ENCODE results near the gene FAM83E. TPM values are rescaled to one million over a fixed set of nuclear protein-coding genes. Genes with fewer than 3 reads are reported as not detected.
"Not testable (repeated sequence)": the region's sequence is repeated elsewhere in the genome, so short reads cannot be mapped to it uniquely, and the experiment has no call there.

The FAM83E gene
- total and polyA plus RNA-seq, 2 donors (not counting 1 experiment from before 2014, with no cell fraction given), result 0.15 to 4.1 TPM

DNA sequence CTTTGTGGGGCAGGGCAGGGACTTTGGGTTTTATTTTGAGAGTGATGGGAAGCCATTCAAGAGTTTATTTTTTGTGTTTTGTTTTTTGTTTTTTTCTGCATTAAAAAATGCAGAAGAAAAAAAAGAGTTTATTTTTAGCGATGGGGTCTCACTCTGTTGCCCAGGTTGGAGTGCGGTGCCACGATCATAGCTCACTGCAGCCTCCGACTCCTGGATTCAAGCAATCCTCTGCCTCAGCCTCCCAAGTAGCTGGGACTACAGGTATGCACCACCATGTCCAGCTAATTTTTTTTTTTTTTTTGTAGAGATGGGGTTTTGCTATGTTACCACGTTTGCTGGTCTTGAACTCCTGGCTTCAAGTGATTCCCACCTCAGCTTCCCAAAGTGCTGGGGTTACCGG lies 43.6 kb upstream of the FAM83E start:
- H3K27ac ChIP-seq (ENCODE audit: low read length in 2 of 2), result no peak overlapping the region
- 94% methylated on average over 5 of the region's 6 CpGs for WGBS (ENCODE audit: insufficient coverage)
- peaks cover 8 to 19% of the 10 kb centered on the region in 2 donors for H3K4me1 ChIP-seq (ENCODE audit: control insufficient read depth in 2 of 2, insufficient read depth in 2 of 2, low read length in 2 of 2)
- H3K9me3 ChIP-seq (ENCODE audit: control extremely low read depth in 1 of 3, control insufficient read depth in 2 of 3, insufficient read depth in 1 of 3, low read length in 2 of 3), result no peaks in the 10 kb centered on the region
- no peak overlapping the region for H3K4me2 ChIP-seq (replicated peaks; ENCODE audit: low read depth, low read length, poor library complexity, severe bottlenecking)
- peaks cover 16% of the 10 kb centered on the region for H3K4me1 Mint-ChIP-seq
- no peaks in the 10 kb centered on the region for H4K20me1 ChIP-seq (ENCODE audit: control insufficient read depth, insufficient read depth, low read length, poor library complexity, severe bottlenecking)
- intact Hi-C loops (cut with micrococcal nuclease), result no loop called here
- no peak for DNase-seq
- no peaks in the 10 kb centered on the region for H3K27me3 ChIP-seq (replicated peaks in 1 of 4; ENCODE audit: control extremely low read depth in 1 of 4, control insufficient read depth in 3 of 4, insufficient read depth in 4 of 4, low read length in 3 of 4)
- H3K4me3 Mint-ChIP-seq, result no peak overlapping the region
- H3K9me3 Mint-ChIP-seq (ENCODE audit: insufficient read depth), result no peaks in the 10 kb centered on the region
- ATAC-seq (ENCODE audit: low read depth), result no peak
- H3K9ac ChIP-seq (ENCODE audit: low read length), result no peak overlapping the region
- no peaks in the 10 kb centered on the region for H3K27me3 Mint-ChIP-seq
- H3K36me3 ChIP-seq (replicated peaks in 1 of 2; ENCODE audit: control extremely low read depth in 1 of 2, control insufficient read depth in 1 of 2, extremely low read depth in 1 of 2, insufficient read depth in 2 of 2, low read length in 1 of 2), result no peaks in the 10 kb centered on the region
- no peaks in the 10 kb centered on the region for H3K79me2 ChIP-seq (ENCODE audit: control insufficient read depth, insufficient read depth, low read length)
- no peak overlapping the region for H3K4me3 ChIP-seq (ENCODE audit: control extremely low read depth in 1 of 5, extremely low read depth in 1 of 5, insufficient read depth in 1 of 5, low read depth in 2 of 5, low read length in 4 of 5)
- ChIA-PET POLR2A (no interaction called here), CTCF (no interaction called here)
- no peak overlapping the region for H2AFZ ChIP-seq (ENCODE audit: insufficient read depth, low read depth, low read length, poor library complexity, severe bottlenecking)
- H3K27ac Mint-ChIP-seq, result no peak overlapping the region
- TF ChIP-seq EZH2 (IDR thresholded peaks at IDR 0.05; ENCODE audit: borderline replicate concordance, insufficient read depth, low read depth, low read length, poor library complexity, severe bottlenecking), result no peak
- TF ChIP-seq, protein P1, sequence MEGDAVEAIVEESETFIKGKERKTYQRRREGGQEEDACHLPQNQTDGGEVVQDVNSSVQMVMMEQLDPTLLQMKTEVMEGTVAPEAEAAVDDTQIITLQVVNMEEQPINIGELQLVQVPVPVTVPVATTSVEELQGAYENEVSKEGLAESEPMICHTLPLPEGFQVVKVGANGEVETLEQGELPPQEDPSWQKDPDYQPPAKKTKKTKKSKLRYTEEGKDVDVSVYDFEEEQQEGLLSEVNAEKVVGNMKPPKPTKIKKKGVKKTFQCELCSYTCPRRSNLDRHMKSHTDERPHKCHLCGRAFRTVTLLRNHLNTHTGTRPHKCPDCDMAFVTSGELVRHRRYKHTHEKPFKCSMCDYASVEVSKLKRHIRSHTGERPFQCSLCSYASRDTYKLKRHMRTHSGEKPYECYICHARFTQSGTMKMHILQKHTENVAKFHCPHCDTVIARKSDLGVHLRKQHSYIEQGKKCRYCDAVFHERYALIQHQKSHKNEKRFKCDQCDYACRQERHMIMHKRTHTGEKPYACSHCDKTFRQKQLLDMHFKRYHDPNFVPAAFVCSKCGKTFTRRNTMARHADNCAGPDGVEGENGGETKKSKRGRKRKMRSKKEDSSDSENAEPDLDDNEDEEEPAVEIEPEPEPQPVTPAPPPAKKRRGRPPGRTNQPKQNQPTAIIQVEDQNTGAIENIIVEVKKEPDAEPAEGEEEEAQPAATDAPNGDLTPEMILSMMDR (IDR thresholded peaks at IDR 0.05), result no peak

DNA sequence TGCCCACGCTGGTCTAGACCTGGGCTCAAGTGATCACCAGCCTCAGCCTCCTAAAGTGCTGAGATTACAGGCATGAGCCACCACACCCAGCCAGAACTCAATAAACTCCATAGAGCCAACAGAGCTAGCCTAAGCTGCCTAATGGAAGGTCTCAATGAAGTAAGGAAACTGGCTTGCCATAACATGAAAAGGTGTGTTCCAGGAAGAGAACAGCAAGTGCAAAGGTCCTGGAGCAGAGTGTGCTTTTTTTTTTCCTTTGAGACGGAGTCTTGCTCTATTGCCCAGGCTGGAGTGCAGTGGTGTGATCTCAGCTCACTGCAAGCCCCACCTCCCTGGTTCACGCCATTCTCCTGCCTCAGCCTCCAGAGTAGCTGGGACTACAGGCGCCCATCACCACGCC lies 43.0 kb upstream of the FAM83E start:
- H3K4me3 Mint-ChIP-seq; ATAC-seq (ENCODE audit: low read depth); H2AFZ ChIP-seq (ENCODE audit: insufficient read depth, low read depth, low read length, poor library complexity, severe bottlenecking); intact Hi-C loops (cut with micrococcal nuclease); H3K27ac ChIP-seq (ENCODE audit: low read length in 2 of 2); H3K9ac ChIP-seq (ENCODE audit: low read length); H3K4me2 ChIP-seq (replicated peaks; ENCODE audit: low read depth, low read length, poor library complexity, severe bottlenecking); H3K79me2 ChIP-seq (ENCODE audit: control insufficient read depth, insufficient read depth, low read length); H3K27me3 ChIP-seq (replicated peaks in 1 of 4; ENCODE audit: control extremely low read depth in 1 of 4, control insufficient read depth in 3 of 4, insufficient read depth in 4 of 4, low read length in 3 of 4); H3K4me3 ChIP-seq (ENCODE audit: control extremely low read depth in 1 of 5, extremely low read depth in 1 of 5, insufficient read depth in 1 of 5, low read depth in 2 of 5, low read length in 4 of 5); H3K9me3 Mint-ChIP-seq (ENCODE audit: insufficient read depth); H3K27ac Mint-ChIP-seq; H3K27me3 Mint-ChIP-seq; H3K36me3 ChIP-seq (replicated peaks in 1 of 2; ENCODE audit: control extremely low read depth in 1 of 2, control insufficient read depth in 1 of 2, extremely low read depth in 1 of 2, insufficient read depth in 2 of 2, low read length in 1 of 2); H4K20me1 ChIP-seq (ENCODE audit: control insufficient read depth, insufficient read depth, low read length, poor library complexity, severe bottlenecking); POLR2A ChIA-PET; H3K9me3 ChIP-seq (ENCODE audit: control extremely low read depth in 1 of 3, control insufficient read depth in 2 of 3, insufficient read depth in 1 of 3, low read length in 2 of 3); DNase-seq: not testable (repeated sequence)
- H3K4me1 ChIP-seq (ENCODE audit: control insufficient read depth in 2 of 2, insufficient read depth in 2 of 2, low read length in 2 of 2), result peaks cover 8 to 23% of the 10 kb centered on the region in 2 donors
- no CpG with 5 or more reads among the region's 5 CpGs for WGBS (ENCODE audit: insufficient coverage)
- CTCF ChIA-PET, result interaction anchor here (1.4 kb wide), 1 partner anchor 17 kb away, joined by 3 read pairs; no protein-coding TSS in a partner anchor
- peaks cover 18% of the 10 kb centered on the region for H3K4me1 Mint-ChIP-seq

Data from B cell (primary cell).